ENCODE results near the gene HSD17B7. TPM values are rescaled to one million over a fixed set of nuclear protein-coding genes. Genes with fewer than 3 reads are reported as not detected.

Gene HSD17B7
- 17.5 and 25.3 TPM in 2 replicates for total RNA-seq

GRCh38 chr1:162790303-162790984 is at the start of gene HSD17B7:
TSS of gene HSD17B7 (plus strand) at chr1:162790702. CDS start at chr1:162790801, 99 bp downstream.

GRCh38 chr1:162861101-162861500 is 70.6 kb downstream of the HSD17B7 start, which contains the start of gene CCDC190:
TSS of gene CCDC190 (minus strand) at chr1:162861175. CDS start at chr1:162859646, 1,529 bp downstream.

Other genes with a start within 250 kb of the HSD17B7 start
- 86.3 and 120 TPM in 2 replicates for gene UAP1, start 229.0 kb upstream of the HSD17B7 start, total RNA-seq
- gene DDR2, start 158.2 kb upstream of the HSD17B7 start, total RNA-seq, result 213 and 271 TPM in 2 replicates
- under 0.01 TPM in 1 of 2 replicates, not detected in the other for gene CCDC190, start 70.5 kb downstream of the HSD17B7 start, total RNA-seq